HCT116 (cell line): ENCODE results near the gene RFX3. TPM values are rescaled to one million over a fixed set of nuclear protein-coding genes. Genes with fewer than 3 reads are reported as not detected.

ENCODE experiments used
- ATAC-seq: fragments of 200-7000 bp; cut with Tn5 transposase; 2 replicates; pipeline ENCODE4 v1.9.1; 2020; ENCODE audit warnings: mild to moderate bottlenecking, moderate library complexity
- BruUV-seq: library from RNA; stranded (reverse); fragments of 400-500 nt; replicated peaks from 2 replicates; lab custom pipeline; 2021; lab: Mats Ljungman, UMichigan
- CTCF ChIA-PET: fragments of 300-600 bp; sonication (Branson Sonifier 250); formaldehyde crosslinking; loops from one replicate; lab custom pipeline; 2021; ENCODE audit warnings: antibody characterized with exemption; lab: Charles Lee
- POLR2A ChIA-PET: fragments of 300-600, 350-600 bp; sonication (Branson Sonifier 250); formaldehyde crosslinking; loops from one replicate; lab custom pipeline; 2021; ENCODE audit warnings: antibody characterized with exemption; lab: Charles Lee
- RAD21 ChIA-PET, 2 experiments: fragments of 300-600 bp; sonication (Branson Sonifier 250); formaldehyde crosslinking; loops; one replicate each; lab custom pipeline; 2023; ENCODE audit warnings: low total read pairs in 2 of 2; ENCODE audit not compliant: uncharacterized antibody in 2 of 2, unreplicated experiment in 2 of 2, low non-redundant PET in 1 of 2; lab: Charles Lee
- DNase-seq: peaks from one replicate; pipeline ENCODE4 v3.0.0-alpha.2; 2010; ENCODE audit warnings: low read depth, low spot score
- H2AFZ ChIP-seq: fragments of 200-600 bp; shearing (Covaris generic), sonication (generic); 2 replicates; pipeline ENCODE4 v1.6.1; 2017; ENCODE audit warnings: low read depth, mixed run types, mixed read lengths, antibody characterized with exemption, low read length; ENCODE audit not compliant: poor library complexity, severe bottlenecking
- H3K27ac ChIP-seq: 2 replicates; pipeline ENCODE4 v1.5.1; 2012; ENCODE audit warnings: low read depth, low read length
- H3K27me3 ChIP-seq: fragments of 200-600 bp; sonication (generic); 2 replicates; pipeline ENCODE4 v1.6.1; 2016; ENCODE audit warnings: mixed run types, low read length, mixed read lengths; ENCODE audit not compliant: insufficient read depth
- H3K36me3 ChIP-seq, 2 experiments: fragments of 200-500 bp in 1 of 2; fragments of 200-600 bp in 1 of 2; sonication (Bioruptor generic) in 1 of 2; sonication (generic) in 1 of 2; 2 replicates each; pipeline versions ENCODE4 v1.5.1 to v1.6.1; 2014 to 2016; ENCODE audit warnings: low read length in 2 of 2, inconsistent platforms in 1 of 2, mixed read lengths in 1 of 2, mixed run types in 1 of 2; ENCODE audit not compliant: insufficient read depth in 2 of 2, control insufficient read depth in 1 of 2
- H3K4me1 ChIP-seq, 2 experiments: fragments of 200-600 bp in 1 of 2; sonication (generic) in 1 of 2; 2 replicates each; pipeline versions ENCODE4 v1.5.1 to v1.6.1; 2012 to 2017; ENCODE audit warnings: low read length in 2 of 2, inconsistent platforms in 1 of 2, mild to moderate bottlenecking in 1 of 2, mixed read lengths in 1 of 2, mixed run types in 1 of 2, moderate library complexity in 1 of 2; ENCODE audit not compliant: insufficient read depth in 2 of 2, control insufficient read depth in 1 of 2
- H3K4me2 ChIP-seq: fragments of 200-600 bp; sonication (generic); 2 replicates; pipeline ENCODE4 v1.6.1; 2017; ENCODE audit warnings: mixed run types, low read length, mixed read lengths
- H3K4me3 ChIP-seq, 2 experiments: fragments of 200-600 bp in 1 of 2; sonication (generic) in 1 of 2; replicated peaks in 1 of 2; 2 replicates each; pipeline ENCODE4 v1.5.1; 2011 to 2016; ENCODE audit warnings: low read length in 2 of 2, control low read depth in 1 of 2, low read depth in 1 of 2, mild to moderate bottlenecking in 1 of 2, mixed read lengths in 1 of 2, mixed run types in 1 of 2
- H3K79me2 ChIP-seq: fragments of 200-600 bp; sonication (generic); 2 replicates; pipeline ENCODE4 v1.6.1; 2017; ENCODE audit warnings: mild to moderate bottlenecking, mixed run types, low read length, moderate library complexity, mixed read lengths; ENCODE audit not compliant: insufficient read depth
- H3K9ac ChIP-seq: fragments of 200-600 bp; sonication (generic); 2 replicates; pipeline ENCODE4 v1.6.1; 2016; ENCODE audit warnings: low read length, mixed read lengths
- H3K9me2 ChIP-seq: fragments of 200-600 bp; sonication (generic), shearing (Covaris generic); 2 replicates; pipeline ENCODE4 v1.6.1; 2017; ENCODE audit warnings: mixed run types, mild to moderate bottlenecking, moderate library complexity; ENCODE audit not compliant: insufficient read depth
- H3K9me3 ChIP-seq, 2 experiments: fragments of 200-500 bp in 1 of 2; fragments of 200-600 bp in 1 of 2; sonication (Bioruptor generic) in 1 of 2; sonication (generic) in 1 of 2; 2 replicates each; pipeline ENCODE4 v1.6.1; 2014 to 2017; ENCODE audit warnings: low read length in 2 of 2, mixed read lengths in 2 of 2, inconsistent platforms in 1 of 2, low read depth in 1 of 2, mild to moderate bottlenecking in 1 of 2, mixed run types in 1 of 2, moderate library complexity in 1 of 2; ENCODE audit not compliant: control insufficient read depth in 1 of 2, insufficient read depth in 1 of 2
- H4K20me1 ChIP-seq: fragments of 200-600 bp; sonication (generic), shearing (Covaris generic); 2 replicates; pipeline ENCODE4 v1.6.1; 2017; ENCODE audit warnings: mixed run types, mild to moderate bottlenecking, moderate library complexity; ENCODE audit not compliant: insufficient read depth
- CEBPB ChIP-seq: IDR thresholded peaks from 2 replicates; pipeline ENCODE4 v1.6.1; 2012; ENCODE audit warnings: low read depth
- ELF1 ChIP-seq: IDR thresholded peaks from 2 replicates; pipeline ENCODE4 v1.6.1; 2012; ENCODE audit warnings: low read depth, borderline replicate concordance
- EZH2 ChIP-seq: fragments of 200-600 bp; sonication (generic); IDR thresholded peaks from 2 replicates; pipeline ENCODE4 v1.6.1; 2017; ENCODE audit warnings: antibody characterized with exemption, mixed run types
- EZH2phosphoT487 ChIP-seq: fragments of 200-600 bp; IDR thresholded peaks from 2 replicates; pipeline ENCODE4 v1.6.1; 2018; ENCODE audit warnings: antibody characterized with exemption, borderline replicate concordance
- JUND ChIP-seq: IDR thresholded peaks from 2 replicates; pipeline ENCODE4 v1.6.1; 2012
- POLR2AphosphoS5 ChIP-seq: IDR thresholded peaks from 2 replicates; pipeline ENCODE4 v1.6.1; 2011; ENCODE audit warnings: mild to moderate bottlenecking, low read depth, low read length, moderate library complexity
- SIN3A ChIP-seq: IDR thresholded peaks from 2 replicates; pipeline ENCODE4 v1.6.1; 2012; ENCODE audit warnings: low read depth
- SP1 ChIP-seq: IDR thresholded peaks from 2 replicates; pipeline ENCODE4 v1.6.1; 2012; ENCODE audit warnings: low read depth
- SRF ChIP-seq: IDR thresholded peaks from 2 replicates; pipeline ENCODE4 v1.6.1; 2012; ENCODE audit warnings: low read depth
- TCF7L2 ChIP-seq: IDR thresholded peaks from 2 replicates; pipeline ENCODE4 v1.7.0; 2011; ENCODE audit warnings: borderline replicate concordance, inconsistent platforms; ENCODE audit not compliant: insufficient read depth, insufficient read length; ENCODE audit errors: extremely low read depth
- YY1 ChIP-seq: IDR thresholded peaks from 2 replicates; pipeline ENCODE4 v1.6.1; 2011; ENCODE audit warnings: low read length, low read depth, moderate library complexity, mild to moderate bottlenecking; ENCODE audit not compliant: insufficient replicate concordance; ENCODE audit errors: extremely low read depth
- ZNF274 ChIP-seq: fragments of 200-500 bp; sonication (Bioruptor generic); IDR thresholded peaks from 2 replicates; pipeline ENCODE4 v1.6.1; 2014; ENCODE audit warnings: mild to moderate bottlenecking, low read depth, low read length, inconsistent platforms
- intact Hi-C: fragments of 100-400 bp; cut with micrococcal nuclease; formaldehyde crosslinking; loops from 2 replicates; pipeline ENCODE4 v1.10.0; 2022
- total RNA-seq: library from RNA; stranded (reverse); gene quantifications from one replicate; pipeline ENCODE4 v1.2.1, GENCODE V29; 2021; ENCODE audit not compliant: unreplicated experiment
- TF ChIP-seq, protein P1 (sequence below): IDR thresholded peaks from 2 replicates; pipeline ENCODE4 v1.6.1; 2012; ENCODE audit warnings: low read depth
- TF ChIP-seq, protein P2 (sequence below), 3 experiments: fragments of 200-600 bp in 1 of 3; sonication (generic) in 1 of 3; IDR thresholded peaks in 2 of 3; conservative IDR thresholded peaks in 1 of 3; 2 replicates each; pipeline ENCODE4 v1.5.1; 2012 to 2017; ENCODE audit warnings: low read depth in 2 of 3, low read length in 2 of 3, antibody characterized with exemption in 1 of 3, borderline replicate concordance in 1 of 3, control low read depth in 1 of 3, mild to moderate bottlenecking in 1 of 3, mixed read lengths in 1 of 3, mixed run types in 1 of 3, moderate library complexity in 1 of 3; ENCODE audit not compliant: insufficient read depth in 1 of 3
- TF ChIP-seq, protein P3 (sequence below): IDR thresholded peaks from 2 replicates; pipeline ENCODE4 v1.6.1; 2012

Gene RFX3
- total RNA-seq, 1 experiment from 2014 or later, result 11.8 TPM

DNA sequence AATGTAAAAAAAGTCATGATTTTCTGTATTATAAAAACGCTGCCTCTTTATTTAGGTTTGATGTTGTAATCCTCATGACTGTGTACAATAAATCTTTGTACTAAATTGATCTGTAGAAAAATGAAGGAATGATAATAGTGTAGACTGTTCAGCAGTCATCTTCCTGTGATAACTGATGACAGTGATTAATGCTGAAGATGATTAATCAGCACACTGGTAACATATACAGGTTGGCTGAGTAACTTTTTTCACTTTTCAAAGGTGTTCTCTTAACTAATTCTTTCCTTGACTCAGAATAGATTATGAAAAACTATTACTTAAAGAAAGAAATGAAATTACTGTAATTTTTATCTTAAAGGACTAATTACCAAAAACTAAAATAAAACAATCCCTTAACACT lies 122.5 kb downstream of the RFX3 start:
- Histone ChIP-seq H3K4me1 (peaks cover 0 to 11% of the 10 kb centered on the region in 2 experiments; a peak in 1 of 4 replicates), H3K4me2 (no peak overlapping the region), H3K9me3 (no peaks in the 10 kb centered on the region), H3K9me2 (no peaks in the 10 kb centered on the region), H4K20me1 (no peaks in the 10 kb centered on the region), H3K27me3 (no peaks in the 10 kb centered on the region), H3K79me2 (no peaks in the 10 kb centered on the region), H3K9ac (no peak overlapping the region), H3K4me3 (no peak overlapping the region), H2AFZ (no peak overlapping the region), H3K27ac (no peak overlapping the region), H3K36me3 (no peaks in the 10 kb centered on the region)
- no peak for ATAC-seq
- ChIA-PET POLR2A (no interaction called here), CTCF (no interaction called here), RAD21 (no interaction called here)
- intact Hi-C loops, result no loop called here
- no TSS peak for BruUV-seq
- TF ChIP-seq, protein P1, sequence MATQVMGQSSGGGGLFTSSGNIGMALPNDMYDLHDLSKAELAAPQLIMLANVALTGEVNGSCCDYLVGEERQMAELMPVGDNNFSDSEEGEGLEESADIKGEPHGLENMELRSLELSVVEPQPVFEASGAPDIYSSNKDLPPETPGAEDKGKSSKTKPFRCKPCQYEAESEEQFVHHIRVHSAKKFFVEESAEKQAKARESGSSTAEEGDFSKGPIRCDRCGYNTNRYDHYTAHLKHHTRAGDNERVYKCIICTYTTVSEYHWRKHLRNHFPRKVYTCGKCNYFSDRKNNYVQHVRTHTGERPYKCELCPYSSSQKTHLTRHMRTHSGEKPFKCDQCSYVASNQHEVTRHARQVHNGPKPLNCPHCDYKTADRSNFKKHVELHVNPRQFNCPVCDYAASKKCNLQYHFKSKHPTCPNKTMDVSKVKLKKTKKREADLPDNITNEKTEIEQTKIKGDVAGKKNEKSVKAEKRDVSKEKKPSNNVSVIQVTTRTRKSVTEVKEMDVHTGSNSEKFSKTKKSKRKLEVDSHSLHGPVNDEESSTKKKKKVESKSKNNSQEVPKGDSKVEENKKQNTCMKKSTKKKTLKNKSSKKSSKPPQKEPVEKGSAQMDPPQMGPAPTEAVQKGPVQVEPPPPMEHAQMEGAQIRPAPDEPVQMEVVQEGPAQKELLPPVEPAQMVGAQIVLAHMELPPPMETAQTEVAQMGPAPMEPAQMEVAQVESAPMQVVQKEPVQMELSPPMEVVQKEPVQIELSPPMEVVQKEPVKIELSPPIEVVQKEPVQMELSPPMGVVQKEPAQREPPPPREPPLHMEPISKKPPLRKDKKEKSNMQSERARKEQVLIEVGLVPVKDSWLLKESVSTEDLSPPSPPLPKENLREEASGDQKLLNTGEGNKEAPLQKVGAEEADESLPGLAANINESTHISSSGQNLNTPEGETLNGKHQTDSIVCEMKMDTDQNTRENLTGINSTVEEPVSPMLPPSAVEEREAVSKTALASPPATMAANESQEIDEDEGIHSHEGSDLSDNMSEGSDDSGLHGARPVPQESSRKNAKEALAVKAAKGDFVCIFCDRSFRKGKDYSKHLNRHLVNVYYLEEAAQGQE, result no peak
- TF ChIP-seq ZNF274 (no peak), EZH2phosphoT487 (no peak), YY1 (no peak), SRF (no peak), JUND (no peak), SP1 (no peak), CEBPB (no peak), SIN3A (no peak), ELF1 (no peak), POLR2AphosphoS5 (no peak), EZH2 (no peak), TCF7L2 (no peak)
- TF ChIP-seq, protein P2, sequence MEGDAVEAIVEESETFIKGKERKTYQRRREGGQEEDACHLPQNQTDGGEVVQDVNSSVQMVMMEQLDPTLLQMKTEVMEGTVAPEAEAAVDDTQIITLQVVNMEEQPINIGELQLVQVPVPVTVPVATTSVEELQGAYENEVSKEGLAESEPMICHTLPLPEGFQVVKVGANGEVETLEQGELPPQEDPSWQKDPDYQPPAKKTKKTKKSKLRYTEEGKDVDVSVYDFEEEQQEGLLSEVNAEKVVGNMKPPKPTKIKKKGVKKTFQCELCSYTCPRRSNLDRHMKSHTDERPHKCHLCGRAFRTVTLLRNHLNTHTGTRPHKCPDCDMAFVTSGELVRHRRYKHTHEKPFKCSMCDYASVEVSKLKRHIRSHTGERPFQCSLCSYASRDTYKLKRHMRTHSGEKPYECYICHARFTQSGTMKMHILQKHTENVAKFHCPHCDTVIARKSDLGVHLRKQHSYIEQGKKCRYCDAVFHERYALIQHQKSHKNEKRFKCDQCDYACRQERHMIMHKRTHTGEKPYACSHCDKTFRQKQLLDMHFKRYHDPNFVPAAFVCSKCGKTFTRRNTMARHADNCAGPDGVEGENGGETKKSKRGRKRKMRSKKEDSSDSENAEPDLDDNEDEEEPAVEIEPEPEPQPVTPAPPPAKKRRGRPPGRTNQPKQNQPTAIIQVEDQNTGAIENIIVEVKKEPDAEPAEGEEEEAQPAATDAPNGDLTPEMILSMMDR (IDR thresholded peaks at IDR 0.05 in 2 of 3, conservative IDR thresholded peaks at IDR 0.05 in 1 of 3; ENCODE audit: borderline replicate concordance in 1 of 3, insufficient read depth in 1 of 3, low read depth in 2 of 3, low read length in 2 of 3), result no peak
- TF ChIP-seq, protein P3, sequence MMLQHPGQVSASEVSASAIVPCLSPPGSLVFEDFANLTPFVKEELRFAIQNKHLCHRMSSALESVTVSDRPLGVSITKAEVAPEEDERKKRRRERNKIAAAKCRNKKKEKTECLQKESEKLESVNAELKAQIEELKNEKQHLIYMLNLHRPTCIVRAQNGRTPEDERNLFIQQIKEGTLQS, result no peak
- DNase-seq, result no peak
